Frontal cortex (tissue), 1 donor: ENCODE data around the gene ZIM2. TPM values are rescaled to one million over a fixed set of nuclear protein-coding genes. Genes with fewer than 3 reads are reported as not detected.

ENCODE experiments used
- small RNA-seq: library from RNA; depleted of rRNA; stranded (forward); fragments of <200 nt; gene quantifications from one replicate; pipeline ENCODE3, GENCODE V24; 2014
- total RNA-seq: library from RNA; depleted of rRNA; stranded (reverse); fragments of >200 nt; gene quantifications from one replicate; pipeline ENCODE4 v1.2.3, GENCODE V29; 2014

ZIM2 gene
- total RNA-seq, 1 donor from 2014 or later, result 4.5 TPM

Small RNA genes lying within 50 kb of the gene (small RNA-seq; reads per million reads assigned to genes)
- gene AC006115.2, result not detected

Other genes with a start within 250 kb of the ZIM2 start
- 14.7 TPM for gene ZNF71, start 245.4 kb downstream of the ZIM2 start, total RNA-seq
- gene SMIM17, start 197.6 kb downstream of the ZIM2 start, total RNA-seq, result 26.5 TPM
- 13.0 TPM for gene ZNF835, start 169.0 kb downstream of the ZIM2 start, total RNA-seq
- gene PEG3, start within 50 bp of the ZIM2 start, total RNA-seq, result 49.7 TPM